Esophagus squamous epithelium (tissue), 5 donors: ENCODE measurements around the gene MC2R. TPM values are rescaled to one million over a fixed set of nuclear protein-coding genes. Genes with fewer than 3 reads are reported as not detected.

Experiments
- DNase-seq: peaks from one replicate; lab custom pipeline; 2025; lab: John Stamatoyannopoulos, UW
- H3K27ac ChIP-seq, 4 donors: fragments of 200-600 bp; sonication (generic); one replicate each; pipeline ENCODE4 v1.5.1; 2016 to 2019; ENCODE audit warnings: mild to moderate bottlenecking in 1 of 4
- H3K27me3 ChIP-seq, 4 donors: fragments of 200-600 bp; sonication (generic); 1 replicate in 3 of 4; 2 replicates in 1 of 4; pipeline versions ENCODE4 v1.5.1 to v1.6.0; 2017 to 2021; ENCODE audit warnings: antibody characterized with exemption in 1 of 4
- H3K36me3 ChIP-seq, 3 donors: fragments of 200-600 bp; sonication (generic); one replicate each; pipeline ENCODE4 v1.5.1; 2016 to 2019
- H3K4me1 ChIP-seq, 3 donors: fragments of 200-600 bp; sonication (generic); one replicate each; pipeline ENCODE4 v1.5.1; 2017 to 2019
- H3K4me3 ChIP-seq, 4 donors: fragments of 200-600 bp; sonication (generic); 1 replicate in 3 of 4; 2 replicates in 1 of 4; pipeline ENCODE4 v1.5.1; 2016 to 2019; ENCODE audit warnings: mild to moderate bottlenecking in 2 of 4, moderate library complexity in 1 of 4
- H3K9me3 ChIP-seq, 3 donors: fragments of 200-600 bp; sonication (generic); one replicate each; pipeline ENCODE4 v1.5.1; 2016 to 2019
- CTCF ChIP-seq, 6 experiments: fragments of 450-650 bp in 4 of 6; fragments of 200-600 bp in 2 of 6; sonication (generic) in 2 of 6; IDR thresholded peaks; one replicate each; pipeline ENCODE4 v1.5.1; 2016 to 2019; ENCODE audit warnings: antibody characterized with exemption in 6 of 6, mild to moderate bottlenecking in 4 of 6, moderate library complexity in 4 of 6
- POLR2A ChIP-seq, 4 donors: fragments of 450-650 bp; IDR thresholded peaks; one replicate each; pipeline ENCODE4 v1.6.1; 2017; ENCODE audit warnings: antibody characterized with exemption in 4 of 4, mild to moderate bottlenecking in 4 of 4, moderate library complexity in 3 of 4
- WGBS, 2 donors: methylation state at CpG; one replicate each; pipeline ENCODE4 v1.1.5; 2018; 5-methylcytosine and 5-hydroxymethylcytosine counted together
- intact Hi-C: fragments of 100-400 bp; cut with DNase I; formaldehyde crosslinking; loops from one replicate; pipeline ENCODE4 v1.15.0; 2022
- total RNA-seq, 4 donors: library from RNA; depleted of rRNA; stranded (reverse); fragments of >200 nt; gene quantifications; one replicate each; pipeline ENCODE4 v1.1.0, GENCODE V29; 2016
- donor health status: DM: yes; HTN: yes; CAD: no.

The MC2R gene
- total RNA-seq, 4 donors from 2014 or later: not detected

- Histone ChIP-seq H3K27me3 (peaks cover 0 to 4% (median 0%) of the 10 kb centered on the region in 4 donors), H3K4me1 (no peaks in the 10 kb centered on the region), H3K9me3 (no peaks in the 10 kb centered on the region), H3K4me3 (no peak overlapping the region), H3K27ac (no peak overlapping the region), H3K36me3 (no peaks in the 10 kb centered on the region)
- intact Hi-C loops: no loop called here
- no peak for DNase-seq
- WGBS, 2 donors: 61% methylated on average over 6 of the region's 6 CpGs
- no peak for TF ChIP-seq CTCF (IDR thresholded peaks at IDR 0.05)
- TF ChIP-seq POLR2A (IDR thresholded peaks at IDR 0.05): no peak
Observed at GRCh38 chr18:13895505-13896033, 19.8 kb downstream of the MC2R start.

GRCh38 chr18:13894531-13894930 lies 20.8 kb downstream of the MC2R start:
- DNase-seq: no peak
- Histone ChIP-seq H3K27me3 (peaks cover 0 to 4% (median 0%) of the 10 kb centered on the region in 4 donors), H3K36me3 (no peaks in the 10 kb centered on the region), H3K4me1 (no peaks in the 10 kb centered on the region), H3K27ac (no peak overlapping the region), H3K4me3 (no peak overlapping the region), H3K9me3 (no peaks in the 10 kb centered on the region)
- 49 to 71% methylated on average over 5 of the region's 5 CpGs for WGBS, 2 donors
- TF ChIP-seq CTCF (IDR thresholded peaks at IDR 0.05) (no peak), POLR2A (IDR thresholded peaks at IDR 0.05) (no peak)
- intact Hi-C loops: no loop called here

GRCh38 chr18:13893418-13893760 lies 21.9 kb downstream of the MC2R start:
- Histone ChIP-seq H3K9me3 (no peaks in the 10 kb centered on the region), H3K4me3 (no peak overlapping the region), H3K27ac (no peak overlapping the region), H3K36me3 (no peaks in the 10 kb centered on the region), H3K27me3 (peaks cover 0 to 4% (median 0%) of the 10 kb centered on the region in 4 donors), H3K4me1 (no peaks in the 10 kb centered on the region)
- DNase-seq: no peak
- intact Hi-C loops: no loop called here
- WGBS, 2 donors: 28% methylated on average over 3 of the region's 3 CpGs; no CpG with 5 or more reads in 1 of the 2 donors
- TF ChIP-seq POLR2A (IDR thresholded peaks at IDR 0.05) (no peak), CTCF (IDR thresholded peaks at IDR 0.05) (no peak)

- H3K27me3 ChIP-seq: peaks cover 0 to 4% (median 0%) of the 10 kb centered on the region in 4 donors
- DNase-seq: no peak
- no peaks in the 10 kb centered on the region for H3K9me3 ChIP-seq
- TF ChIP-seq CTCF (IDR thresholded peaks at IDR 0.05): no peak
- no peak for TF ChIP-seq POLR2A (IDR thresholded peaks at IDR 0.05)
- H3K4me1 ChIP-seq: no peaks in the 10 kb centered on the region
- H3K36me3 ChIP-seq: no peaks in the 10 kb centered on the region
- H3K4me3 ChIP-seq: no peak overlapping the region
- no peak overlapping the region for H3K27ac ChIP-seq
- 54 to 60% methylated on average over 1 to 2 of the region's 5 CpGs for WGBS, 2 donors
- intact Hi-C loops: no loop called here
Observed at GRCh38 chr18:13892098-13892497, 23.2 kb downstream of the MC2R start.

GRCh38 chr18:13890761-13891361 lies 24.5 kb downstream of the MC2R start:
- Histone ChIP-seq H3K27me3 (peaks cover 0 to 4% (median 0%) of the 10 kb centered on the region in 4 donors), H3K4me1 (no peaks in the 10 kb centered on the region), H3K4me3 (no peak overlapping the region), H3K36me3 (no peaks in the 10 kb centered on the region), H3K9me3 (no peaks in the 10 kb centered on the region), H3K27ac (no peak overlapping the region)
- DNase-seq: no peak
- TF ChIP-seq POLR2A (IDR thresholded peaks at IDR 0.05) (no peak), CTCF (IDR thresholded peaks at IDR 0.05) (no peak)
- intact Hi-C loops: no loop called here
- WGBS, 2 donors: 55 to 62% methylated on average over 8 of the region's 8 CpGs
